Measurements from ENCODE around the gene TP53I13. TPM values are rescaled to one million over a fixed set of nuclear protein-coding genes. Genes with fewer than 3 reads are reported as not detected.

Gene TP53I13
- total RNA-seq, 3 donors from 2014 or later, result 40.9 to 53.9 (median 42.1) TPM

- no peaks in the 10 kb centered on the region for H3K27me3 Mint-ChIP-seq (ENCODE audit: low read depth)
- no peaks in the 10 kb centered on the region for H3K9me3 Mint-ChIP-seq
- H3K4me3 Mint-ChIP-seq, result peak overlapping the region; percentile 80
- DNase-seq, result no peak
- H3K4me1 Mint-ChIP-seq (ENCODE audit: low read depth), result peaks cover 49% of the 10 kb centered on the region
- no peak for ATAC-seq
- H3K36me3 Mint-ChIP-seq (ENCODE audit: insufficient read depth), result no peaks in the 10 kb centered on the region
These were observed 50.0 kb downstream of the TP53I13 start for GRCh38 chr17:29618272-29619065.

- Mint-ChIP-seq H3K4me1 (ENCODE audit: low read depth) (peaks cover 51% of the 10 kb centered on the region), H3K4me3 (no peak overlapping the region), H3K9me3 (no peaks in the 10 kb centered on the region), H3K36me3 (ENCODE audit: insufficient read depth) (no peaks in the 10 kb centered on the region), H3K27me3 (ENCODE audit: low read depth) (no peaks in the 10 kb centered on the region)
- ATAC-seq (no peak), DNase-seq (no peak)
These were observed 50.8 kb downstream of the TP53I13 start for GRCh38 chr17:29619251-29619650.

- no peak overlapping the region for H3K4me3 Mint-ChIP-seq
- ATAC-seq (no peak), DNase-seq (no peak)
- peaks cover 50% of the 10 kb centered on the region for H3K4me1 Mint-ChIP-seq (ENCODE audit: low read depth)
- H3K27me3 Mint-ChIP-seq (ENCODE audit: low read depth), result no peaks in the 10 kb centered on the region
- H3K9me3 Mint-ChIP-seq, result no peaks in the 10 kb centered on the region
- H3K36me3 Mint-ChIP-seq (ENCODE audit: insufficient read depth), result no peaks in the 10 kb centered on the region
These were observed 51.8 kb downstream of the TP53I13 start for GRCh38 chr17:29620271-29620670.

- Mint-ChIP-seq H3K4me3 (peak overlapping the region; percentile 21), H3K27me3 (ENCODE audit: low read depth) (no peaks in the 10 kb centered on the region), H3K9me3 (no peaks in the 10 kb centered on the region), H3K4me1 (ENCODE audit: low read depth) (peaks cover 53% of the 10 kb centered on the region), H3K36me3 (ENCODE audit: insufficient read depth) (no peaks in the 10 kb centered on the region)
- DNase-seq (no peak), ATAC-seq (no peak)
These were observed 52.4 kb downstream of the TP53I13 start for GRCh38 chr17:29620779-29621500.

GRCh38 chr17:29621751-29622194 is 53.3 kb downstream of the TP53I13 start:
- H3K9me3 Mint-ChIP-seq, result no peaks in the 10 kb centered on the region
- H3K36me3 Mint-ChIP-seq (ENCODE audit: insufficient read depth), result no peaks in the 10 kb centered on the region
- ATAC-seq (no peak), DNase-seq (no peak)
- H3K4me3 Mint-ChIP-seq, result peak overlapping the region; percentile 81
- H3K4me1 Mint-ChIP-seq (ENCODE audit: low read depth), result peaks cover 47% of the 10 kb centered on the region
- no peaks in the 10 kb centered on the region for H3K27me3 Mint-ChIP-seq (ENCODE audit: low read depth)

Other genes starting within 250 kb of the TP53I13 start
- gene TAOK1, start 178.3 kb upstream of the TP53I13 start, total RNA-seq, result 10 to 100 TPM; 35.6 to 42.4 (median 37.4) TPM
- gene ABHD15, start 1.7 kb upstream of the TP53I13 start, total RNA-seq, result 10 to 100 TPM in 1 of 3 donors, 1 to 10 TPM in 2; 7.6 to 10.6 (median 9.9) TPM
- gene GIT1, start 20.9 kb downstream of the TP53I13 start, total RNA-seq, result 10 to 100 TPM; 79.3 to 91.3 (median 90.8) TPM
- gene ANKRD13B, start 24.4 kb downstream of the TP53I13 start, total RNA-seq, result 10 to 100 TPM; 33.3 to 40.7 (median 40.4) TPM
- 10 to 100 TPM in 2 of 3 donors, 1 to 10 TPM in 1; 9.8 to 12.3 (median 11.8) TPM for gene CORO6, start 54.2 kb downstream of the TP53I13 start, total RNA-seq

All from activated T-cell treated with anti-CD3 and anti-CD28 coated beads, Interleukin-2, amount 50 U/mL, for 4 hours (primary cell).